Measurements from ENCODE around the gene C16orf95.

Gene C16orf95

GRCh38 chr16:87297918-87298631 lies 19.1 kb downstream of the C16orf95 start:
- no peak overlapping the region for H3K4me3 ChIP-seq
- H3K27ac ChIP-seq: no peak overlapping the region
- peak; percentile 47 to 54 for TF ChIP-seq CTCF (IDR thresholded peaks at IDR 0.05)
- H3K36me3 ChIP-seq: no peaks in the 10 kb centered on the region
- no peak for DNase-seq
- H3K4me1 ChIP-seq: no peaks in the 10 kb centered on the region
- H3K9me3 ChIP-seq: no peaks in the 10 kb centered on the region
- intact Hi-C loops (cut with DNase I; ENCODE audit: low total_unique reads): no loop called here
- no peaks in the 10 kb centered on the region for H3K27me3 ChIP-seq

GRCh38 chr16:87297407-87297806 lies 19.8 kb downstream of the C16orf95 start:
- Histone ChIP-seq H3K9me3 (no peaks in the 10 kb centered on the region), H3K27ac (no peak overlapping the region), H3K4me1 (no peaks in the 10 kb centered on the region), H3K27me3 (no peaks in the 10 kb centered on the region), H3K36me3 (no peaks in the 10 kb centered on the region), H3K4me3 (no peak overlapping the region)
- intact Hi-C loops (cut with DNase I; ENCODE audit: low total_unique reads): no loop called here
- TF ChIP-seq CTCF (IDR thresholded peaks at IDR 0.05): no peak
- no peak for DNase-seq

GRCh38 chr16:87295661-87296531 lies 21.3 kb downstream of the C16orf95 start:
- intact Hi-C loops (cut with DNase I; ENCODE audit: low total_unique reads): loop anchor here (2.0 kb wide), 1 partner anchor 515 kb away; no protein-coding TSS in a partner anchor
- DNase-seq: no peak
- no peaks in the 10 kb centered on the region for H3K4me1 ChIP-seq
- H3K27ac ChIP-seq: no peak overlapping the region
- H3K36me3 ChIP-seq: no peaks in the 10 kb centered on the region
- no peaks in the 10 kb centered on the region for H3K9me3 ChIP-seq
- TF ChIP-seq CTCF (IDR thresholded peaks at IDR 0.05): no peak
- no peaks in the 10 kb centered on the region for H3K27me3 ChIP-seq
- H3K4me3 ChIP-seq: no peak overlapping the region

- no peaks in the 10 kb centered on the region for H3K4me1 ChIP-seq
- H3K36me3 ChIP-seq: no peaks in the 10 kb centered on the region
- H3K9me3 ChIP-seq: no peaks in the 10 kb centered on the region
- TF ChIP-seq CTCF (IDR thresholded peaks at IDR 0.05): no peak
- H3K4me3 ChIP-seq: no peak overlapping the region
- H3K27ac ChIP-seq: no peak overlapping the region
- intact Hi-C loops (cut with DNase I; ENCODE audit: low total_unique reads): loop anchor here (2.0 kb wide), 1 partner anchor 514 kb away; no protein-coding TSS in a partner anchor
- no peaks in the 10 kb centered on the region for H3K27me3 ChIP-seq
- no peak for DNase-seq
Observed at GRCh38 chr16:87295259-87295658, 21.9 kb downstream of the C16orf95 start.

- H3K4me1 ChIP-seq: no peaks in the 10 kb centered on the region
- DNase-seq: peak in 1 of 2 donors; percentile 25
- intact Hi-C loops (cut with DNase I; ENCODE audit: low total_unique reads): loop anchor here (2.0 kb wide), 1 partner anchor 513 kb away; no protein-coding TSS in a partner anchor
Observed at GRCh38 chr16:87293990-87294389, 23.2 kb downstream of the C16orf95 start.

More at GRCh38 chr16:87293990-87294389, 23.2 kb downstream of the C16orf95 start:
- H3K4me3 ChIP-seq: no peak overlapping the region
- H3K27ac ChIP-seq: no peak overlapping the region
- no peak for TF ChIP-seq CTCF (IDR thresholded peaks at IDR 0.05)
- H3K36me3 ChIP-seq: no peaks in the 10 kb centered on the region
- H3K27me3 ChIP-seq: no peaks in the 10 kb centered on the region
- H3K9me3 ChIP-seq: no peaks in the 10 kb centered on the region
